Ishikawa (cell line): ENCODE results near the gene SLC39A5.

Experiments used
- CEBPB ChIP-seq: IDR thresholded peaks from 2 replicates; pipeline ENCODE4 v1.6.1; 2012
- CREB1 ChIP-seq: IDR thresholded peaks from 2 replicates; pipeline ENCODE4 v1.6.1; 2012; ENCODE audit warnings: low read depth
- EGR1 ChIP-seq: IDR thresholded peaks from 2 replicates; pipeline ENCODE4 v1.6.1; 2012
- EP300 ChIP-seq: IDR thresholded peaks from 2 replicates; pipeline ENCODE4 v1.6.1; 2012; ENCODE audit warnings: borderline replicate concordance
- FOXM1 ChIP-seq: IDR thresholded peaks from 2 replicates; pipeline ENCODE4 v1.6.1; 2012; ENCODE audit warnings: low read depth, borderline replicate concordance
- MAX ChIP-seq: IDR thresholded peaks from 2 replicates; pipeline ENCODE4 v1.6.1; 2012
- NFIC ChIP-seq: IDR thresholded peaks from 2 replicates; pipeline ENCODE4 v1.6.1; 2012
- RAD21 ChIP-seq: IDR thresholded peaks from 2 replicates; pipeline ENCODE4 v1.6.1; 2012; ENCODE audit warnings: low read depth
- REST ChIP-seq: IDR thresholded peaks from 2 replicates; pipeline ENCODE4 v1.6.1; 2012; ENCODE audit warnings: low read depth, mild to moderate bottlenecking
- TAF1 ChIP-seq: IDR thresholded peaks from 2 replicates; pipeline ENCODE4 v1.6.1; 2012; ENCODE audit warnings: low read depth, mild to moderate bottlenecking
- TCF12 ChIP-seq: IDR thresholded peaks from 2 replicates; pipeline ENCODE4 v1.6.1; 2012; ENCODE audit warnings: low read depth
- TEAD4 ChIP-seq: IDR thresholded peaks from 2 replicates; pipeline ENCODE4 v1.6.1; 2012
- USF1 ChIP-seq: IDR thresholded peaks from 2 replicates; pipeline ENCODE4 v1.6.1; 2012
- YY1 ChIP-seq: IDR thresholded peaks from 2 replicates; pipeline ENCODE4 v1.6.1; 2012; ENCODE audit warnings: low read depth
- ZBTB7A ChIP-seq: IDR thresholded peaks from 2 replicates; pipeline ENCODE4 v1.6.1; 2012; ENCODE audit warnings: low read depth

SLC39A5 gene

GRCh38 chr12:56229916-56230431 lies at the start of gene SLC39A5:
Gene SLC39A5 (plus strand): TSS chr12:56230051. CDS start chr12:56231275, 1,224 bp downstream.
- no peak for TF ChIP-seq EP300
- TF ChIP-seq EGR1, result no peak
- TF ChIP-seq REST, result no peak
- no peak for TF ChIP-seq NFIC
- TF ChIP-seq TAF1, result no peak
- no peak for TF ChIP-seq CEBPB

GRCh38 chr12:56186957-56187356 lies 42.9 kb upstream of the SLC39A5 start:
- TF ChIP-seq TEAD4, result no peak
- TF ChIP-seq RAD21, result no peak
- TF ChIP-seq REST, result no peak
- no peak for TF ChIP-seq TCF12
- no peak for TF ChIP-seq ZBTB7A
- TF ChIP-seq MAX, result no peak
- no peak for TF ChIP-seq FOXM1
- TF ChIP-seq EP300, result no peak

- no peak for TF ChIP-seq NFIC
- no peak for TF ChIP-seq TCF12
- no peak for TF ChIP-seq EGR1
- no peak for TF ChIP-seq ZBTB7A
- TF ChIP-seq USF1, result no peak
- TF ChIP-seq RAD21, result no peak
- no peak for TF ChIP-seq CEBPB
- TF ChIP-seq REST, result no peak
- no peak; the same call in 1 of the 2 replicates for TF ChIP-seq TAF1
- TF ChIP-seq FOXM1, result no peak
- TF ChIP-seq TEAD4, result no peak
Measured at GRCh38 chr12:56188131-56188777, 41.6 kb upstream of the SLC39A5 start.

GRCh38 chr12:56188778-56189098 lies 41.1 kb upstream of the SLC39A5 start:
- no peak for TF ChIP-seq TEAD4
- TF ChIP-seq TCF12, result 0 out of 2 replicates have a peak, but pooled peaks have one; percentile 13

- no peak for TF ChIP-seq NFIC
- TF ChIP-seq EGR1, result 0 out of 2 replicates have a peak, but pooled peaks have one; percentile 35
- TF ChIP-seq ZBTB7A, result peak; percentile 43; the same call in 1 of the 2 replicates
- TF ChIP-seq CREB1, result no peak
- TF ChIP-seq TAF1, result peak; percentile 64; the same call in 1 of the 2 replicates
- TF ChIP-seq RAD21, result peak; percentile 47
- no peak for TF ChIP-seq USF1
- TF ChIP-seq FOXM1, result no peak
- TF ChIP-seq TCF12, result no peak
- no peak; the same call in none of the 2 replicates for TF ChIP-seq MAX
- TF ChIP-seq CEBPB, result no peak
- no peak for TF ChIP-seq TEAD4
- TF ChIP-seq REST, result no peak
- peak; percentile 20; the same call in 1 of the 2 replicates for TF ChIP-seq EP300
- TF ChIP-seq YY1, result peak; percentile 88
Measured at GRCh38 chr12:56189099-56189917, 40.5 kb upstream of the SLC39A5 start, which contains the start of gene SMARCC2. Gene SMARCC2 (minus strand): TSS chr12:56189483. CDS start chr12:56189461, 22 bp downstream.
